HCEC 1CT (cell line): ENCODE data around the gene ZNF846.
"Not testable (repeated sequence)": the region's sequence is repeated elsewhere in the genome, so short reads cannot be mapped to it uniquely, and the experiment has no call there.

Experiments
- DNase-seq: peaks from one replicate; pipeline ENCODE4 v3.0.0-alpha.2; 2017

Gene ZNF846

DNA sequence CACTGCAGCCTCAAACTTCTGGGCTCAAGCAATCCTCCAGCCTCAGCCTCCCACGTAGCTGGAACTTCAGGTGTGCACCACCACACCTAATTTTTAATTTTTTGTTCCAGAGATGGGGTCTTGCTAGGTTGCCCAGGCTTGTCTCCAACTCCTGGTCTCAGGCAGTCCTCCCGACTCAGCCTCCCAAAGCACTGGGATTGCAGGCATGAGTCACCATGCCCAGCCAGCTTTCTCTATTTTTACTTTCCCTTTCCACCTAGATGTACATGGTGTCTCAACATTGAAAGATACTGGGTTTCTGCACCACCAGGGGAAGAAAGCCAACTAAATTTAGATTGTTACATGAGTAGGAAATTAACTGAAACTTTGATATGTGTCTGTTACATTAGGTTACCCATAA is 13.8 kb upstream of the ZNF846 start:
- DNase-seq = no peak

DNA sequence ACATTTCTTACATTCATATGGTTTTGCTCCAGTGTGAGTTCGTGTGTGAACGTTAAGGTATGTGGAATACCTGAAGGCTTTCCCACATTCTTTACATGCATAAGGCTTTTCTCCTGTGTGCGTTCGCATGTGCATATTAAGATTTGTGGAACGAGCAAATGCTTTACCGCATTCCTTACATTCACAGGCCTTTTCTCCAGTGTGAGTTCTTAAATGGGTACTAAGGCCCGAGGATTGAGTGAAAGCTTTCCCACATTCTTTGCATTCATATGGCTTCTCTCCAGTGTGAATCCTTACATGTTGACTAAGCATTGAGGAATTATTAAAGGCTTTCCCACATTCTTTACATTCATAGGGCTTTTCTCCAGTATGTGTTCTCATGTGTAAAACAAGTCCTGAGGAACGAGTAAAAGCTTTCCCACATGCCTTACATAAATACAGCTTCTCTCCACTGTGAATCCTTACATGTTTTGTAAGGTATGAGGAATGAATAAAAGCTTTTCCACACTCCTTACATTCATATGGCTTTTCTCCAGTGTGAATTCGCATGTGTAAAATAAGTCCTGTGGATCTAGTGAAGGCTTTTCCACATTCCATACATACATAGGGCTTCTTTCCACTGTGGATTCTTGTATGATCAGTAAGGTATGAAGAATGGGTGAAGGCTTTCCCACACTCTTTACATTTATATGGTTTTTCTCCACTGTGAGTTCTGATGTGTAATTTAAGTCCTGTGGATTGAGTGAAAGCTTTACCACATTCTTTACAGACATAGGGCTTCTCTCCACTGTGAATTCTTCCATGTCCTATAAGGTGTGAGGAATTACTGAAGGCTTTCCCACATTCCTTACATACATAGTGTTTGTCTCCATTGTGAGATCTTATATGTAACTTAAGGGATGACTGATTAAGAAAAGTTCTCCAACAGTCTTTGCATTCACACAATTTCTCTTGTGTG is 10.7 kb downstream of the ZNF846 start:
- no peak for DNase-seq

DNA sequence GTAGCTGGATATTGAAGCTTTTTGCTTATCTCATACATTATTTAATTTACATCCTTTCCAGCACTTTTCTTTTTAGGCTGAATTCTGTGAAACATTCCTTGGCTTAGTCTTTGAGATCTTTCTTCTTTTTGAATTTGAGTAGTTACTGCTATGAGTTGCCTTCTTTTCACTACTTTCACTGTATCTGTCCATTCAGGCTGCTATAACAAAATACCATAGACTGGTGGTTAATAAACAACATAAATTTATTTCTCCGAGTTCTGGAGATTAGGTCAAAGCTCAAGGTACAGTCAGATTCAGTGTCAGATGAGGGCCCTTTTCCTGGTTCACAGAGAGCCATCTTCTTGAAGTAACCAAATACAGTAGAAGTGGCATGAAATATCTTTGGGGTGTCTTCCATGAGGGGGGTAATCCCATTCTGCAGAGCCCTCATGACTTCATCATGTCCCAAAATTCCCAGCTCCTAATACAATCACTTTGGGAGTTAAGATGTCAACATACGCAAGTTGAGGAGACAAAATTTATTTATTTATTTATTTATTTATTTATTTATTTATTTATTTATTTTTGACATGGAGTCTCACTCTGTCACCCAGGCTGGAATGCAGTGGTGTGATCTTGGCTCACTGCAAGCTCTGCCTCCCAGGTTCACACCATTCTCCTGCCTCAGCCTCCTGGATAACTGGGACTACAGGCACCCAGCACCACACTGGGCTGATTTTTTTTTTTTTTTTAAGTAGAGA is 15.7 kb downstream of the ZNF846 start:
- no peak for DNase-seq

DNA sequence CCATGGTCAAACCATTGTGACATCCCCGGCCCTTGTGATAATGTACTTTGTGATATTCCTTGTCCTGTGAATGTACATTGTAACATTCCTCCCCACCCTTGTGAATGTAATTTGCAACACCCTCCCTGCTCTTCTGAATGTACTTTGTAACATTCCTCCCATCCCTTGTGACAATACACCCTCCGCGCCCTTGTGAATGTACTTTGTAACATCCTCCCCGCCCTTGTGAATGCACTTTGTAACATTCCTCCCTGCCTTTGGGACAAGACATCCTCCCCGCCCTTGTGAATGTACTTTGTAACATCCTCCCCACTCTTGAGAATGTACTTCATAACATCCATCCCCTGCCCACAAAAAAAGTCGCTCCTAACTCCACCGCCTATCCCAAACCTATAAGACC is 17.1 kb downstream of the ZNF846 start:
- DNase-seq = no peak

DNA sequence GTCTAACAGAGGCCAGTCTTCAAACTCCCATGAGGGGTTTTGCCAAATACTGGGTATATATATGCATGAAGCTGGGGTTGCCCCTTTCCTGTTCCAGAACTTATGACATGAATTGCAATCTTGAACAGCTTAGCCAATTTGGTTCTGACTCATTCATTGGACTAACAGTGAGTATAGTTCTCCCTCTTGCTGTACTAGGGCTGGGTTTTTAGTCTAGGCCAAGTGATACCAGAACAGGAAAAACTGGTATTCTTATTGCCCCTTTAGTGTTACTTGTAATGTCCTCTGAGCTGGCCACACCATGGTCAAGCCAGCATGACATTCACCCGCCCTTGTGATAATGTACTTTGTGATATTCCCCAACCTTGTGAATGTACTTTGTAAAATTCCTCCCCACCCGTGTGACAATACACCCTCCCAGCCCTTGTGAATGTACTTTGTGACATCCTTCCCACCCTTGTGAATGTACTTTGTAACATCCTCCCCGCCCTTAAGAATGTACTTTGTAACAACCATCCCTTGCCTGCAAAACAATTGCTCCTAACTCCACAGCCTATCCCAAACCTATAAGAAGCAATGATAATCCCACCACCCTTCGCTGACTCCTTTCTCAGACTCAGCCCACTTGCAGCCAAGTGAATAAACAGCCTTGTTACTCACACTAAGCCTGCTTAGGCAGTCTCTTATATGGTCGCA is 26.9 kb downstream of the ZNF846 start:
- no peak for DNase-seq

DNA sequence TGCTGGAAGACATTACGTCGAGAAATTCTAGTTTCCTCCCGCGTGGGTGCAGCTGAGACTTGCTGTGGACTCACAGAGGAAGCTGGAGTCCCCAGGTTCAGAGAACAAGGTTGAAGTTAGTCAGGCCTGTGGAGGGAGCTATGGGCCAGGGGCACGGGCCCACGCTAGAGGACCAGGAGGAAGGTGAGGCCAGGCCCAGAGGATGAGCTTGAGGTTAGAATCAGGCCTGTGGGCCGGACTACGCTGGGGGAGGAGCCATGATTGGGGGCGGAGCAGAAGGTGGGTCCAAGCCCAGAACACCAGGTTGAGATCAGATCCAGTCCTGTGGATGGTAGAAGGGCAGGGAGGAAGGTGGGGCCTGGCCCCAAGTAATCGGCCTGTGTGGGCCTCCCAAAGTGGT is 32.6 kb downstream of the ZNF846 start:
- no peak for DNase-seq

DNA sequence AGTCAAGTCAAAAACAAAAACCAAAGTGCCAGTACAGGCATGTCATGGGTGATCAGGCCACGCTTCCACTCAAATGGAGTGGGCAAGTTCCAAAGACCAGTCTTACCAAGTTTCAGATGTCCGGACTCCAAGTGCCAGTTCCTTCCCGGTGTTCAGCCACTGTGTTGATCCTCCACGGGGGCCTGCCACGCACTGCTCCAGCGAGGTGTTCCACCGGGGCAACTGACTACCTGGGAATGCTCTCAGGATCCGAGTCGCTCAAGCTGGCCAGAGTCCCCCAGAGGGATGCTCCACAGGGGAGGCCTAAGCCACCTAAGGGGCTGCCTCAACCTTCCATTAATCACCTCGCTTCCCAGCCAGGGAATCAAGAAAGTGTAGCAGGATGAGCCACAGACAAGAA is 38.5 kb downstream of the ZNF846 start:
- DNase-seq = not testable (repeated sequence)

DNA sequence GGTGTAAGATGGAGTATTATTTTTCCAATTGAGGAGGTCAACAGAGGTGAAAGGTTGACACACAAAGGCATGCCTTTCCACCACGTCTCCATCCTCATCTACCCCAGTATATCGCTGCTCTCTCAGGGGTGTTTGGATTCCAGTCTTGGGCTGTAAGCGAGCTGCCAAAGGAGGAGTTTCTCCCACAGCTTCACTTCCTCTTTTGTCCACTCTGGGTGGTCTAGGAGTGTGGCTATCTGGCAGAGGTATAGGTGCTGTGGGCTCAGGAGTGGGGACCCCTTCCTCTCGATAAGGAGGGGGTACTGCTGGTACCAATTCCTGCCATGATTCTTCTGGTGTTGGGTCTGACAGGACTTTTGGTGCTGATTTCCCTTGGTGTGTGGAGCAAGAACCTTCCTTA is 39.4 kb downstream of the ZNF846 start:
- DNase-seq = no peak

DNA sequence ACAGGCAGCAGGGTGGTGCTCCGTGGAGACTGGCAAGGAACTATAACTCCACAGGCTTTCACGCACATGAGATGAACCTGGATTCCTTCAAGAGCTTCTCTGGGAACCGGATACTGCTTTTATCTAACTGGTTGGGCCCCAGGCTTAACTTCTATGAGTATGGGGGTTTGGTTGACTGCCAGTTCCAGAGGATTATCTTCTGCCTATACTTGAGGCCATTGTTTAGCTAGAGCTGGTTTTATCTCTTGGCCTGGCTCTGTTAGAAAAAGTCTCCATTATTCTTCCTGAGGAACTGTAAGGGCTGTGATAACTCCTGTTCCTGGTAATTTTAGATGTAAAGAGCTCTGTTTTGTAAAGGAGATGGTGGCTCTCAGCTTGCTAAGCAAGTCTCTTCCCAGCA is 40.9 kb downstream of the ZNF846 start:
- DNase-seq = no peak

DNA sequence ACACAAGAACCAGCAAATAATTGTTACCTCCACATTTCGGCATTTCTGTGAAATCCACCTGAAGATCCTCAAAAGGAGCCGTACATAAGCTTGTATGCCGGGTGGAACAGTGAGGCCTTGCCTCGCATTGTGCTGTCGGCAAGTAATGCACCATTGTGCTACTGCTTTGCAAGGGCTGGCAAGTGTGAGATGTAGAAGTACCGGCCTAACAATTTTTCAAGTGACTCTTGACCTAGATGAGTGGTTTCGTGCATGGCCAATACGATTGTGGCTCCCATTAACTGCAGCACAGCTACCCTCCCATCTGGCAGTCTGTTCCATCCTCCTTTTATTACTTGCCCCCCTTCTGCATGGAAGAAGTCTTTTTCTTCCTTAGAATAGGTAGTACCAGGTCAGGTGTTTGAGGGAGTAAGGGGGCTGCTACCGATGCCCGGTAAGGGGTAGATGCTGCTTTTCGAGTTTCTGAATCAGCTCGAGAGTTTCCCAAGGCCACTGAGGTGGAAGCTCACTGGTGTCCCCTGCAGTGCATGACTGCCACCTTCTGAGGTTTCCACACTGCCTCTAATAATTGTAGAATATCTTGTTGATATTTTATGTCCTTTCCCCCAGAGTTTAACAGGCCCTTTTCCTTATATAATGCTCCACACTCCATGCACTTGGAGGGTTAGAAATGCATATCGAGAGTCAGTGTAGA is 42.9 kb downstream of the ZNF846 start:
- DNase-seq = not testable (repeated sequence)

DNA sequence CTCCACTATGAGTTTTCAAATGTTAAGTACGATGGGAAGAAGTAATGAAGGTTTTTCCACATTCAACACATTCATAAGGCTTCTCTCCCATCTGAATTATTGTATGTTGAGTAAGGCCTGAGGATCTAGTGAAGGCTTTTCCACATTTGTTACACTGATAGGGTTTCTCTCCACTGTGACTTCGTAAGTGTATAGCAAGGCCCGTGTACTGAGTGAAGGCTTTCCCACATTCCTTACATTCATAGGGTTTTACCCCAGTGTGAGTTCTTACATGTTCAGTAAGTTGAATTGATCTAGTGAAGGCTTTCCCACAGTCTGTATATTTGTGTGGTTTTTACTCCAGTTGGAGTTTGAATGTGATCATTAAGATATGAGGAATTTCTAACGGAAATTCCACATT is 44.4 kb downstream of the ZNF846 start:
- no peak for DNase-seq

DNA sequence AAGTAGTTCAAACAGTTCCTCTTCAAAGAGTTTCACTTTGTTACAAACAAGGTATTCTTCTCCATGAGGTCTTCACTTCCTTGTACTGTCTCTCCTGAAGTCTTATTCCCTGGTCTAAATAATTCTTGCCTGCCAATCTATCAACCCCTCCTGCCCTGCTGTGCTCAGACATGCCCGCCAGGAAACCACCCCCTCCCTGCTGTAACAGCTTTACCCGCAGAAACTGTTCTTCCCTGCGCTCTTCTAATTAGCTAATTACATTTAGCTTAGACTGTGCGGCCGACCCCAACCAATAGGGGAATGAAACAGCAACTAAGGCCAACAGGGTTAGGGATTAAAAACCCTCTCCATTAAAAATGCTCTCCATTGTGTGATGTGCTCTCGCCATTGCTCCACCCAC is 46.7 kb downstream of the ZNF846 start:
- no peak for DNase-seq

DNA sequence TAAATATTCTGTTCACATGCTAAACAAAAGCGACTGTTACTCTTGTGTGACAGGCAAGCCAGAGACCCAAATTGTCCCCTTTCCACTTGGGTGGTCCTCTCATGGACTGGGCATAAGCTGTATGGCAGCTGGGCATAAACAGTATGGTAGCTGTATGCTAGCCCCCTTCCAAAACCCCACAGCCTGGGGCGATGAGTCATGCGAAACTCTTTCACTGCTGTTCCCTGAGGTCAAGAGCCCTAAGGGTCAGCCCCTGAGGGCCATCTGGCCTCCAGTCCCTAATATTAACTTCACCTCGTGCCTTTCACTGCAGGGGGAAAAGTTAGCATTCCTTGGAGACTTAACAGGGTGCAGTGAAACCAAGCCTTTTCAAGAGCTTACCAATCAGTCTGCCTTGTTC is 48.0 kb downstream of the ZNF846 start:
- DNase-seq = no peak

DNA sequence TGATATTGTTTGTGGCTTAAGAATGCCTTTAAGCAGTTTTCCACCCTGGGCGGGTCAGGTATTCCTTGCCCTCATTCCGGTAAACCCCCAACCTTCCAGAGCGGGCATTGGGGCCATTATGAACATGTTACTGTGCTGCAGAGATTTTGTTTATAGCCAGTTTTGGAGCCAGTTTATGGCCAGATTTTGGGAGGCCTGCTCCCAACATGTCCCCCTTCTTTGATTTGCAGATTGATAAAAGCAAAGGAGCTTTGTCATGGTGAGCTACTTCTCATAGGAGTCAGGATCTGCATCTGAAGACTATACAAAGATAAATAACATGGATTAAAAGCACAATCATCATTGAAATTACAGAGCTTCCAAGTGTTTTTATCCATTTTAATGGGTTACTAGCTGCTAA is 56.7 kb downstream of the ZNF846 start:
- DNase-seq = no peak

DNA sequence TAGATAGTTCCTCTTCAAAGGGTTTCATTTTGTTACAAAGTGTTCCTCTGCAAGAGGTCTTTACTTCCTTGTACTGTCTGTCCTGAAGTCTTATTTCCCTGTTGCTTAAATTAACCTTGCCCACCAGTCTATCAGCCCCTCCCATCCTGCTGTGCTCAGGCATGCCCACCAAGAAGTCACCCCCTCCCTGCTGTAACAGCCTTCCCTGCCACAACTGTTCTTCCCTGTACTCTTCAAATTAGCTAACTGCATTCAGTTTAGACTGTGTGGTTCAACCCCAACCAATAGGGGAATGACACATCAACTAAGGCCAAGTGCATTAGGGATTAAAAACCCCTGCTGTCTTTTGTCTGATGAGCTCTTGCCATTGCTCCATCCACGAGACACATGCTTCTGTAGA is 59.2 kb downstream of the ZNF846 start:
- no peak for DNase-seq

DNA sequence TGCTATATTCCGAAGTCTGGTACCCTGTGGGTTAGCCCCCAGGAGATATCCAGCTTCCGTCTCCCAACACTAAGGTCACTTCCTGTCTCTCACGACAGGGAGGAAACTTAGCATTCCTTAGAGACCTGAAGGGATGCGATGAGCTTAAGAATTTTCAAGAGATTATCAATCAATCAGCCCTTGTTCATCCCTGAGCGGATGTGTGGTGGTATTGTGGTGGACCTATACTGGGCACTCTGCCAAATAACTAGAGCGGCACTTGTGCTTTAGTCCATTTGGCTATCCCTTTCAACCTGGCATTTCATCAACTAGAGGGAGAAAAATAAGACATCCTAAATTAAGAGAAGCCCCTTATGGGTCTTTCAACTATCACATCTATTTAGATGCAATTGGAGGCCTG is 62.7 kb downstream of the ZNF846 start:
- DNase-seq = no peak

DNA sequence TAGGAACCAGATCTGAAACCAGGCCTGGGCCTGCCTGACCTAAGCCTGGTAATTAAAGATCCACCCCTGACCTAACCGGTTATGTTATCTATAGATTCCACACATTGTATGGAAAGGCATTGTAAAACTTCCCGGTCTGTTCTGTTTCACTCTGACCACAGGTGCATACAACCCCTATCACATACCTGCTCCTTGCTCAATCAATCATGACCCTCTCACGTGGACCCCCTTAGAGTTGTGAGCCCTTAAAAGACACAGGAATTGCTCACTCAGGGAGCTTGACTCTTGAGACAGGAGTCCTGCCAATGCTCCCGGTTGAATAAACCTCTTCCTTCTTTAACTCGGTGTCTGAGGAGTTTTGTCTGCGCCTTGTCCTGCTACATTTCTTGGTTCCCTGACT is 66.4 kb downstream of the ZNF846 start:
- DNase-seq = no peak
